GM18951 (cell line): ENCODE results near the gene MPST.

Source experiments
- POLR2A ChIP-seq: IDR thresholded peaks from 4 replicates; pipeline ENCODE4 v1.6.1; 2011; ENCODE audit warnings: mild to moderate bottlenecking; ENCODE audit not compliant: insufficient read length, insufficient read depth; ENCODE audit errors: extremely low read depth
- in situ Hi-C: fragments of 300-500 bp; cut with MboI; formaldehyde crosslinking; loops from one replicate; pipeline ENCODE4 v1.12.0; 2022; ENCODE audit warnings: low sequenced_read_pairs, mixed read lengths, inconsistent platforms; ENCODE audit not compliant: unreplicated experiment

MPST gene

GRCh38 chr22:37033605-37034430, 14.3 kb downstream of the MPST start:
- TF ChIP-seq POLR2A: no peak
- in situ Hi-C loops: no loop called here

DNA sequence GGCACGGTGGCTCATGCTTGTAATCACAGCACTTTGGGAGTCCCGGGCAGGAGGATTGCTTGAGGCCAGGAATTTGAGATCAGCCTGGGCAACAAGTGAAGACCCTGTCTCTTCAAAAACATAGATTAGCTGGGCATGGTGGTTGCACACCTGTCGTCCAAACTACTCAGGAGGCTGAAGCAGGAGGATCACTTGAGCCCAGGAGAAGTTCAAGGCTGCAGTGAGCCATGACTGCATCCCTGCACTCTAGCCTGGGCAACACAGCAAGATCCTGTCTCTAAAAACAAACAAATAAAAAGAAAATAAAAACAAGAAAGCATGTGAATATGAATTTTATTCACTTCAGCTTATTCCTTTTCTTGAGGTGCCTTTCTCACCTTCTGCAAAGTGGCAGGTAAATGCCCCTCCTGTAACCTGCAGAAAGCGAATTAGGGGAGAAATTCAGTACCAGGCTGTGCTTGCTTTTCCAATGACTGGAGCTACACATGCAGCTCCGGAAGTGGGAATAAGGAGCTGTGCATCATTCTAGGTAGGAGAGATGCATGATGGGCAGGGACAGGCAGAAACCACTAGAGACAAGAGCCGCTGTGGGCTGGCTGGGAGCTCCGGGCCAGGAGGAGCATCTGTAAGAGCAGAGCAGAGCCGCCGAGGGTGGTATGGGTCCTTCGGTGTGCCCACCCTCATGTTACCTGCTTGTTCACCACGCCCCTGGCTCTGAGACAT, 17.3 kb downstream of the MPST start:
- in situ Hi-C loops: no loop called here
- TF ChIP-seq POLR2A: no peak

- in situ Hi-C loops: no loop called here
- no peak for TF ChIP-seq POLR2A
These were observed 18.1 kb downstream of the MPST start for GRCh38 chr22:37037669-37038068.

- in situ Hi-C loops: no loop called here
- TF ChIP-seq POLR2A: no peak
These were observed 19.9 kb downstream of the MPST start for GRCh38 chr22:37039466-37039865.

DNA sequence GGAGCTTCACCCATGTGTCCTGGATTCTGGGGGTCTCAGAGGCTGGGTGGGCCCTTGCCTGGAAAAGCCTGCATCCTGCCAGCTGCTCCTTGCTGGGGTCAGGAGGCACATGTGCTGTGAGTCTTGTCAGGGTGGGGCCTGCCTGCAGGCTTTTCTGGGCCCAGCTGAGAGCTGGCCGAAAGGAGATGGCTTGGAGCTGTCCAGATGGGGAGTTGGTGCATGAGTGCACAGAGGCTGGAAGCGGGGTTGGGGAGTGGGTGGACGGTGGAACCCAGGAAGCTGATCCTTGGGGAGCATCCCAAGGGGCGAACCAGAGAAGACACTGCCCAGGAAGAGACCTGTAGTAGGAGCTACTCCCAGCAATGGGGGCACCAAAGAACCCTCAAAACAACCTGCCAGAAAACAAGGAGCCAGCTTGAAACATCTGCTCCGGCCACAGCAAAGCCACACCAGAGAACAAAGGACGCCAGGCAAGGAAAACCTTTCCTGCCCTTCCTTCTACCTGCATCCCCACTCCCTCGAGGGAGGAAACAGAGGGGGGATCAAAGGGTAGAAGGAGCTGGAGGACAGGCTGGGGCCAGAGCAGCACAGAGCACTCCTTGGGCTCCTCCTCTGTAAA, 23.8 kb downstream of the MPST start:
- in situ Hi-C loops: no loop called here
- TF ChIP-seq POLR2A: no peak

DNA sequence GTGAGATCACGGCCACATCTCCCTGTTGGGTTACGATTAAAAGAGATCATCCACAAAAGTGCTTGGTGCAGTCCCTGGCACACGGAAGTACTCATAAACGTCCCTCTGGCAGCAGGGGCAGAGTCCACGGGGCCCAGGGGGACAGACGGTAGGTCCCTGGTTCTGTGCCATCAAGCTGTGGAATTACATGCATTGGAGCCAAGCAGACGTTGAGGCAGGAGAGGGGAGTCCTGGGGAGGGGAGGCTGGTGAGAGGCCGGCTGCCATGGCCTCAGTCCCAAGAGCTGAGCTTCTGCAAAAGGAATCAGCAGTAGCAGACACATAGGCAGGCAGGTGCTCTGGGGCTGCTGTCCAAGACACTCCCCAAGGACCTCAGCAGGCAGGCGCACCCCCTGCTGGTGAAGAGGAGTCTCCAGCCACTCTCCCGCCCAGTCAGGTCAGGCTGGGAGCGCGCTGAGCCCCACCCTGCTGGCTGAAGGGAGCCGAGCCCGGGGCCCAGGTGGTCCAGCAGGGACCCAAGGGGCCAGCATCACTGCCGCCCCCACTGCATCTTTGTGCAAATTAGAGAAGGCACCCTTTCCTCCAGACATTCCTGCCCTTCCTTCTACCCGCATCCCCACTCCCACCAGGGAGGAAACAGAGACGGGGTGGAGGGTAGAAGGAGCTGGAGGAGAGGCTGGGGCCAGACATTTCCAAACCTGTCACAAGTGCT, 24.4 kb downstream of the MPST start:
- TF ChIP-seq POLR2A: no peak
- in situ Hi-C loops: no loop called here

- in situ Hi-C loops: no loop called here
- no peak for TF ChIP-seq POLR2A
These were observed 25.4 kb downstream of the MPST start for GRCh38 chr22:37044634-37045625.

DNA sequence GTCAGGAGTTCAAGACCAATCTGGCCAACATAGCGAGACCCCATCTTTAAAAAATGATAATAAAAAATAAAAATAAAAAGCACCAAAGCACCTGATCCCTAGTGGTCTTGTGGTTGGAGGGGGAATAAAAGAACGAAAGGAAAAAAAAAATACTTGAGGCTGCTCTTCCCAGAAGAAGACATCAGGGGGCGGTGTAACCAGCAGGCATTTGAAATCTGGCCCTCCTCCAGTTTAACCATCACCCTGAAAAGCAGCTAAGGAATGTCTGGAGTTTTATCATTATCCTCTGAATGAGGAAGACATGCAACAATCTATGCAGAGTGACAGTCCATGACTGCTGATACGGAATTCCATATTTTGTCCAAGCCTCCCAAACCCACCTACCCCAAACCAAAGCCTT, 26.4 kb downstream of the MPST start:
- in situ Hi-C loops: no loop called here
- TF ChIP-seq POLR2A: no peak

DNA sequence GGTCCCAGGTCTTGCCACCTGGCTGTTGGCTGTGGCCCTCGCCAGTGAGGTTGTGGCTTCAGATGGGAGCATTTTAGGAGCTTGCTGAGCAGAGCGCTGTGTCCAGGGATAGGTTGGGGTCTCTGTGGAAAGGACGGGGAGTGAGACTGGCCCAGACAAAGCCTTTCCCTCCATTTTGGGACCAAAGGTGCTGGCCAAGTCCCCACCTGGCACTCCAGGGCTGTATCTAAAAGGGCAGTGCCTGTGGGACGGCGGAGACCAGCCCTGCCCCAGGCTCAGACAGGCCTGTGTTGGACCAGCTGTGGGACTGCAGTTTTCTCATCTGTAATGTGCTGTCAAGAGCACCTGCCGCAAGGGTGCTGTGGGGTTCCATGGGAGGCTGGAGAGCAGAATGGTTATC, 27.0 kb downstream of the MPST start:
- in situ Hi-C loops: no loop called here
- TF ChIP-seq POLR2A: no peak

GRCh38 chr22:37047006-37047405, 27.5 kb downstream of the MPST start:
- in situ Hi-C loops: no loop called here
- TF ChIP-seq POLR2A: no peak

DNA sequence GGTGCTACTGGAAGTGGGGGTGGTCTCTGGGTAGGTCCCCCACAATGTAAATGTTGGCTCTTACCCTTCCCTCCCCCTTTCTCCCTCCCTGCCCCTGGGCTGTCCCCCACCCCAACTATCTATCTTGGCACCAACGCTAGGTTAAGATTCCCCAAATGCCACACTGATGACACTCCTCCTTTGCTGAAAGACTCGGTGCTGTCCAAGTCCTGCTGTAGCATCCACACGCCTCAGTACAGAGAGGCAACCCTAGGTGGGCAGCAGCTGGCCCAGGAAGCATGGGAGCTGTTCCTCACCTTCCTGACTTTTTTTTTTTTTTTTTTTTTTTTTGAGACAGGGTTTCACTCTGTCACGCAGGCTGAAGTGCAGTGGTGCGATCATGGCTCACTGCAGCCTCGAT, 28.6 kb downstream of the MPST start:
- in situ Hi-C loops: no loop called here
- no peak for TF ChIP-seq POLR2A

GRCh38 chr22:37049224-37049623, 29.7 kb downstream of the MPST start:
- in situ Hi-C loops: no loop called here
- TF ChIP-seq POLR2A: no peak

DNA sequence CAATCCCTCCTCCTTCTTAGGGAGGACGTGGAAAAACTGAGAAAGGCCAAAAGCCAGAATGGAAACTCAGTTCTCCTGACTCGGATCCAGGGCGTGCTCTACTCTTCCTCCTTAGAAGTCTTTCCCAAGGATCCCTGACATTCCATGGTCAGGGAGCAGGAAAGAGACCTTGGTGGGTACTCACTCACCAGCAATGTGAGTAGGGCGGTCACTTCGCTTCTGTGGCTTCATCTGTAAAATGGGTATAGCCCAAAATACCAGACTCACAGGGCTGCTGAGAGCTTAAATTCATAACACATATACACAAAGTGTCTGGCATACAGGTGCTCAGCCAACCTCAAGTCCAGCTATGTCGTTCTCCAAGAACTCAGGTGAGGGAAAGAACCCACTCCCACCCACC, 31.4 kb downstream of the MPST start:
- no peak for TF ChIP-seq POLR2A
- in situ Hi-C loops: no loop called here
